A673 (cell line): Measurements from ENCODE around the gene LCLAT1.

Experiments
- EZH2 ChIP-seq: fragments of 200-600 bp; sonication (generic); IDR thresholded peaks from 2 replicates; pipeline ENCODE4 v1.6.1; 2017; ENCODE audit warnings: borderline replicate concordance, low read depth, mild to moderate bottlenecking, mixed read lengths, antibody characterized with exemption, low read length; ENCODE audit not compliant: poor library complexity, severe bottlenecking
- TF ChIP-seq, protein P1 (sequence below): fragments of 300-800, 200-600 bp; sonication (generic); conservative IDR thresholded peaks from 2 replicates; pipeline ENCODE4 v1.5.1; 2017; ENCODE audit warnings: low read depth, mild to moderate bottlenecking, antibody characterized with exemption, low read length, moderate library complexity, mixed read lengths

GRCh38 chr2:30612371-30612770 lies 165.3 kb downstream of the LCLAT1 start:
- TF ChIP-seq, protein P1, sequence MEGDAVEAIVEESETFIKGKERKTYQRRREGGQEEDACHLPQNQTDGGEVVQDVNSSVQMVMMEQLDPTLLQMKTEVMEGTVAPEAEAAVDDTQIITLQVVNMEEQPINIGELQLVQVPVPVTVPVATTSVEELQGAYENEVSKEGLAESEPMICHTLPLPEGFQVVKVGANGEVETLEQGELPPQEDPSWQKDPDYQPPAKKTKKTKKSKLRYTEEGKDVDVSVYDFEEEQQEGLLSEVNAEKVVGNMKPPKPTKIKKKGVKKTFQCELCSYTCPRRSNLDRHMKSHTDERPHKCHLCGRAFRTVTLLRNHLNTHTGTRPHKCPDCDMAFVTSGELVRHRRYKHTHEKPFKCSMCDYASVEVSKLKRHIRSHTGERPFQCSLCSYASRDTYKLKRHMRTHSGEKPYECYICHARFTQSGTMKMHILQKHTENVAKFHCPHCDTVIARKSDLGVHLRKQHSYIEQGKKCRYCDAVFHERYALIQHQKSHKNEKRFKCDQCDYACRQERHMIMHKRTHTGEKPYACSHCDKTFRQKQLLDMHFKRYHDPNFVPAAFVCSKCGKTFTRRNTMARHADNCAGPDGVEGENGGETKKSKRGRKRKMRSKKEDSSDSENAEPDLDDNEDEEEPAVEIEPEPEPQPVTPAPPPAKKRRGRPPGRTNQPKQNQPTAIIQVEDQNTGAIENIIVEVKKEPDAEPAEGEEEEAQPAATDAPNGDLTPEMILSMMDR: no peak
- TF ChIP-seq EZH2: no peak
